ENCODE data around the gene SIGLEC11. TPM values are rescaled to one million over a fixed set of nuclear protein-coding genes. Genes with fewer than 3 reads are reported as not detected.

The SIGLEC11 gene
- polyA plus RNA-seq, 1 experiment: not detected

DNA sequence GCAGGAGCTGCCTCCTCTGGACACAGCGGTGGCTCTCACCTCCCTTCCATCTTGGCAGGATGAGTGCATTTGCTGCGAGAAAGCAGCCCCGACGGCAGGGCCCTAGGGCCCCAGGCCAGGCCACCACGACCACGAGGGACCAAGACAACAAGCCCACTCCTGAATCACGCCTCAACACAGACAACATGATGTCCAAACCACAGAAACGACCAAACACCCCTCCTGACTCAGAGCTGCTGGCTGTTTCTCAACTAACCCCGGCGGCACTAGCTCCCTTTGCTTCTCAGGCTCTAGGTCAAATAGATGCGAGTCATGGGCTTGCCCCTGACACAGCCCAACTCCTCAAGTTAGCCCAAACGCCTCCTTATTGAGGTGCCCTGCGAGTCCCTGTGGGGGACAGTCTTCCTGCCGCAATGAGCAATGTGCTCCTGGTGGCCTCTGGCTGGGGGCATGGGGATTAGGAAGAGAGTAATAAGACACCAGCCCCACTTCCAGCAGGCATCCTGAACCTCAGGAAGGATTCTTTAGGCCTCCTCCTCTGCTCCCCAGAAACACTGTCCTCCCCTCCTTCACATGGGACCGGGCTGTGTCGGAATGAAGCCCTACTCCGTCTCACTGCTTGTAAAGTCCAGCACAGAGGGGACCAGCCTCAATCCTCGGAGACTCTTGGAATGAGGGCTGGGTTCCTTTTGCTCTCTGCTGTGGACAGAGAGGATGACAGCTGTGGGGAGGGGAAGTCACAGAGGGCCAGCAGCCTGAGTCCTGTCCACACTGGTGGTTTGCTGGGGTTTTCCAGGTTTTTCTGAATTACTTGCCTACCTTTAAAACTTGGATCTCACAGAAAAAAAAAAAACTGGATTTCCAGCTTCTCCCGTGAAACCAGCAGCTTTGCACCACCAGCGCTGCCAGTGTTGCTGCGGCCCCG lies 38.8 kb downstream of the SIGLEC11 start:
- peak; percentile 34 for DNase-seq (ENCODE audit: low read depth)
- TF ChIP-seq, protein P1, sequence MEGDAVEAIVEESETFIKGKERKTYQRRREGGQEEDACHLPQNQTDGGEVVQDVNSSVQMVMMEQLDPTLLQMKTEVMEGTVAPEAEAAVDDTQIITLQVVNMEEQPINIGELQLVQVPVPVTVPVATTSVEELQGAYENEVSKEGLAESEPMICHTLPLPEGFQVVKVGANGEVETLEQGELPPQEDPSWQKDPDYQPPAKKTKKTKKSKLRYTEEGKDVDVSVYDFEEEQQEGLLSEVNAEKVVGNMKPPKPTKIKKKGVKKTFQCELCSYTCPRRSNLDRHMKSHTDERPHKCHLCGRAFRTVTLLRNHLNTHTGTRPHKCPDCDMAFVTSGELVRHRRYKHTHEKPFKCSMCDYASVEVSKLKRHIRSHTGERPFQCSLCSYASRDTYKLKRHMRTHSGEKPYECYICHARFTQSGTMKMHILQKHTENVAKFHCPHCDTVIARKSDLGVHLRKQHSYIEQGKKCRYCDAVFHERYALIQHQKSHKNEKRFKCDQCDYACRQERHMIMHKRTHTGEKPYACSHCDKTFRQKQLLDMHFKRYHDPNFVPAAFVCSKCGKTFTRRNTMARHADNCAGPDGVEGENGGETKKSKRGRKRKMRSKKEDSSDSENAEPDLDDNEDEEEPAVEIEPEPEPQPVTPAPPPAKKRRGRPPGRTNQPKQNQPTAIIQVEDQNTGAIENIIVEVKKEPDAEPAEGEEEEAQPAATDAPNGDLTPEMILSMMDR (IDR thresholded peaks at IDR 0.05; ENCODE audit: insufficient read depth, low read depth, low read length): no peak
- Histone ChIP-seq H3K36me3 (ENCODE audit: control insufficient read depth, insufficient read depth, low read length) (peaks cover 18% of the 10 kb centered on the region), H3K27me3 (ENCODE audit: control insufficient read depth, insufficient read depth, low read length) (no peaks in the 10 kb centered on the region), H3K4me3 (ENCODE audit: low read depth, low read length) (no peak overlapping the region)
- ChIA-PET CTCF (interaction anchor here (1.5 kb wide), 1 partner anchor 11 kb away, joined by 8 read pairs; no protein-coding TSS in a partner anchor), POLR2A (no interaction called here)

DNA sequence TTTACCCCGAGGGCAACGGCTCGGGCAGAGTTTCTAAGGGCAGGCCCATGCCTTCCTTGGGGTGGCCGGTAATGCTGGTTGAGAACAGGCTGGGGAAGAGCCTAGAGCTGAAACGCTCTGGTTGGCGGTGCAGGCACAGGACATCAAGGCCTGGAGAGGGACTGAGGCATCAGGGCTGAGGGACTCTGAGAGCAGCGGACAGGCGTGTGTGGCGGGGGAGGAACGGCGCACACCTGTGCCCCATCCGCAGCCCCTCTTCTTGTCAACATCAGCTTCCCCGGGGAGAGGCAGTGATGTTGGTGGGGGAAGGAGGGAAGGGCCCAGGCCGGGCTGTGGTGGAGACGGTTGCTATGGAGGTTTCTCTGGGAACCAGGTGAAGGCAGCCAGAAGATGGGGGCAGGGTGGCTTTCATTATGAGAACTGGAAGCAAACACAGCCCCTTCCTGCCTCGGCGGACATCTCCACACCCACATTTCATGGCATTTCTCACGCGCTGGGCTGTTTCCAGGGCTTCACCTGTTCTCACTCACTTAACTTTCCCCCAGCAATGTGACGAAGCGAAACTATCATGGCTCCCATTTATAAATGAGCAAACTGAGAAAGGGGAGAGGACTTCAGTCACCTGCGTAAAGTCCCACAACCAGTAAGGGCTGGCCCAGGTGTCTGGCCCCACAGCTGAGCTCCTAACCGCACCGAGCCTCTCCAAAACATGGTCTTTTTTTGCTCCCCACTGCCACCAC lies 40.2 kb downstream of the SIGLEC11 start:
- no peaks in the 10 kb centered on the region for H3K27me3 ChIP-seq (ENCODE audit: control insufficient read depth, insufficient read depth, low read length)
- H3K36me3 ChIP-seq (ENCODE audit: control insufficient read depth, insufficient read depth, low read length): peaks cover 18% of the 10 kb centered on the region
- no peak overlapping the region for H3K4me3 ChIP-seq (ENCODE audit: low read depth, low read length)
- POLR2A ChIA-PET: no interaction called here
- CTCF ChIA-PET: no interaction called here
- no peak for DNase-seq (ENCODE audit: low read depth)
- TF ChIP-seq, protein P1 (IDR thresholded peaks at IDR 0.05; ENCODE audit: insufficient read depth, low read depth, low read length): no peak

DNA sequence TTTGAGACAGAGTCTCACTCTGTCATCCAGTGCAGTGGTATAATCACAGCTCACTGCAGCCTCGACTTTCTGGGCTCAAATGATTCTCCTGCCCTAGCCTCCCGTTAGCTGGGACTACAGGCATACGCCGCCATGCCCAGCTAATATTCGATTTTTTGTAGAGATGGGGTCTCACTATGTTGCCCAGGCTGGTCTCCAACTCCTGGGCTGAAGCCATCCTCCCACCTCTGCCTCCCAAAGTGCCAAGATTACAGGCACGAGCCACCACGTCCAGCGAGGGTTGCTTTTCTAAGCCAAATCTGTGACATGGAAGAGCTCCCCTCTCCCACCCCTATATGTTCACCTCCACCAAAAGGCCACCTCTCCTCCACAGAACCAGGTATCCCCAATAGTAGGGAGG lies 42.9 kb downstream of the SIGLEC11 start:
- ChIA-PET CTCF (no interaction called here), POLR2A (no interaction called here)
- no peaks in the 10 kb centered on the region for H3K27me3 ChIP-seq (ENCODE audit: control insufficient read depth, insufficient read depth, low read length)
- TF ChIP-seq, protein P1 (IDR thresholded peaks at IDR 0.05; ENCODE audit: insufficient read depth, low read depth, low read length): no peak
- no peak for DNase-seq (ENCODE audit: low read depth)
- no peak overlapping the region for H3K4me3 ChIP-seq (ENCODE audit: low read depth, low read length)
- peaks cover 14% of the 10 kb centered on the region for H3K36me3 ChIP-seq (ENCODE audit: control insufficient read depth, insufficient read depth, low read length)

DNA sequence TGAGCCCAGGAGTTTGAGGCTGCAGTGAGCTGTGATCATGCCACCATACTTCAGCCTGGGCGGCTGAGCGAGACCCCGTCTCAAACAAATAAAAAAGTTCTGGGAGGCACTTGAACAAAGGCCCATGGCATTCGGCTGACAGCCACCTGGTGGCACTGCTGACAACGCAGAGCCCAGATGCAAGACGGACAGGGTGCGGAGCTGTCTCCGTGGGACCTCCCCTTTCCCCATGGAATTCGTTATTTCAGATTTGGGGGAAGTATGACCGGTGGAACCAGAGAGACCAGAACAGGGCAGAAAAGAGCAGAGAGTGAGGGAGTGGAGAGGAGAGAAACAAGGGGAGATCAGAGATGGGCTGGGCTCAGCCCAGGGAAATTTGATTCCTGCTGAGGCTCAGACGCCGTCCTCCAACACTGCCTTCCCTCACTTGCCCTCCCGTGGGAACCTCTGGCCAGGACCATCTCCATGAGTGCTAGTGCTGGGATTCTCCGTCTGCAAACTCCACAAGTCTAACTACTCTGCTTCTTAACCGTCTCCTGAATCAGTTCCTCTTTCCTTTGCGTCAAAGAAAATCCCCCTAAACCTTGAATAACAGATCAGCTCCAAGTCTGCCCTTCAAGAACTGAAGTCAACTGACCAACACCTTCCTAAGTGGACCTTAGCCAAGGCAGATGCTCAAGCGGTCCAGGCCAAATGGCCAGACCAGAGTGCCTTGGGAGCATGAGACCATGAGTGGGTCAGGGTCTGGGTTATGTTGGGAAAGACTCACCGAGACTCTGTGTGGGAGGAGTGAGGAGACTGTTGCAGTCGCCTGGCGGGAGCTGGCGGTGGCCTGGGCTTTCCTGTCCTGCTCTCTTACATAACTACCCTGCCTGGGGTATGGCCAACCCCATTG lies 43.9 kb downstream of the SIGLEC11 start:
- Histone ChIP-seq H3K4me3 (ENCODE audit: low read depth, low read length) (no peak overlapping the region), H3K27me3 (ENCODE audit: control insufficient read depth, insufficient read depth, low read length) (no peaks in the 10 kb centered on the region), H3K36me3 (ENCODE audit: control insufficient read depth, insufficient read depth, low read length) (peaks cover 16% of the 10 kb centered on the region)
- ChIA-PET POLR2A (no interaction called here), CTCF (no interaction called here)
- TF ChIP-seq, protein P1 (IDR thresholded peaks at IDR 0.05; ENCODE audit: insufficient read depth, low read depth, low read length): no peak
- no peak for DNase-seq (ENCODE audit: low read depth)
